Urinary bladder (tissue), 4 donors: ENCODE results near the gene HMCN2. TPM values are rescaled to one million over a fixed set of nuclear protein-coding genes. Genes with fewer than 3 reads are reported as not detected.
A peak's percentile ranks its signal among the peaks of the same experiment; 100 is the strongest.

Experiments
- DNase-seq: peaks from one replicate; pipeline ENCODE4 v3.0.0-alpha.2; 2015; ENCODE audit errors: extremely low spot score
- H3K27ac ChIP-seq: one replicate; pipeline ENCODE4 v1.5.1; 2013; ENCODE audit warnings: low read depth, mild to moderate bottlenecking, moderate library complexity
- H3K36me3 ChIP-seq: one replicate; pipeline ENCODE4 v1.6.1; 2013; ENCODE audit warnings: mild to moderate bottlenecking, moderate library complexity; ENCODE audit not compliant: insufficient read depth
- H3K4me1 ChIP-seq: one replicate; pipeline ENCODE4 v1.6.1; 2013; ENCODE audit warnings: mild to moderate bottlenecking, moderate library complexity; ENCODE audit not compliant: insufficient read depth
- H3K4me3 ChIP-seq: one replicate; pipeline ENCODE4 v1.5.1; 2013; ENCODE audit warnings: low read depth, low read length
- WGBS: extraction: QIAGEN DNeasy Blood & Tissue Kit; methylation state at CpG from one replicate; pipeline ENCODE4 v1.1.7; 2013; 5-methylcytosine and 5-hydroxymethylcytosine counted together
- polyA plus RNA-seq: library from polyadenylated mRNA; stranded (reverse); fragments of 200-250 nt; gene quantifications from one replicate; pipeline ENCODE4 v1.2.3, GENCODE V29; 2013
- total RNA-seq: library from RNA; depleted of rRNA; stranded (reverse); fragments of >200 nt; gene quantifications from one replicate; pipeline ENCODE4 v1.2.3, GENCODE V29; 2014
- donor health status: healthy with polysubstance abuse.
- donor health status: healthy.

HMCN2 gene
- total and polyA plus RNA-seq, 2 donors = 14.6 to 15.9 TPM

GRCh38 chr9:130451509-130452388 lies 186.2 kb downstream of the HMCN2 start:
- Histone ChIP-seq H3K4me3 (no peak overlapping the region), H3K27ac (no peak overlapping the region)
- WGBS = 35% methylated on average over 23 of the region's 23 CpGs

DNA sequence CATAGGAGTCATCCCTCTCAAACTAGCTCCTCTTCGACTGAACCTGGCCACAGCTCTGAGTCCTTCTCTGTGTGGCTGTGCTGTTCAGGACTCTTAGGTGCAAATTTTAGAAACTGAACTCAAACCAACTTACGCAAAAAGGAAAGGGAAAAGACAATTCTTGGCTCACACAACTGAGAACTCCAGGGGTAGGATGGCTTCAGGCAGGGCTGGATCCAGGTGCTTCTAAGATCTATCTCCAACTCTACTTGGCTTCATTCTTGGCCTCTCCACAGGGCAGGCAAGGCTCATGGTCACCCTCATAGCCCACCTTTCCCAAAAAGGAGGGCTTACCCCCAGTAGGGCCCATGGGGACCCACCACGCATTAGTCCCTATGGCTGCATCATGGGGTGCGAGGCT lies 187.3 kb downstream of the HMCN2 start:
- Histone ChIP-seq H3K27ac (no peak overlapping the region), H3K4me3 (no peak overlapping the region)
- WGBS = 97% methylated on average over 4 of the region's 4 CpGs

More at GRCh38 chr9:130451509-130452388, 186.2 kb downstream of the HMCN2 start:
- H3K36me3 ChIP-seq = no peaks in the 10 kb centered on the region
- DNase-seq = peak; percentile 81
- peaks cover 2% of the 10 kb centered on the region for H3K4me1 ChIP-seq

GRCh38 chr9:130453487-130453886 lies 187.9 kb downstream of the HMCN2 start:
- H3K4me1 ChIP-seq = peaks cover 2% of the 10 kb centered on the region
- no peak overlapping the region for H3K27ac ChIP-seq
- WGBS = 45% methylated on average over 7 of the region's 7 CpGs
- H3K4me3 ChIP-seq = no peak overlapping the region
- DNase-seq = no peak
- no peaks in the 10 kb centered on the region for H3K36me3 ChIP-seq

More for the DNA sequence above, 187.3 kb downstream of the HMCN2 start:
- no peak for DNase-seq
- peaks cover 2% of the 10 kb centered on the region for H3K4me1 ChIP-seq
- no peaks in the 10 kb centered on the region for H3K36me3 ChIP-seq

- WGBS = 94% methylated on average over 10 of the region's 10 CpGs
- Histone ChIP-seq H3K27ac (no peak overlapping the region), H3K36me3 (no peaks in the 10 kb centered on the region), H3K4me3 (no peak overlapping the region), H3K4me1 (peaks cover 2% of the 10 kb centered on the region)
- no peak for DNase-seq
Measured at GRCh38 chr9:130454096-130454811, 188.7 kb downstream of the HMCN2 start.

DNA sequence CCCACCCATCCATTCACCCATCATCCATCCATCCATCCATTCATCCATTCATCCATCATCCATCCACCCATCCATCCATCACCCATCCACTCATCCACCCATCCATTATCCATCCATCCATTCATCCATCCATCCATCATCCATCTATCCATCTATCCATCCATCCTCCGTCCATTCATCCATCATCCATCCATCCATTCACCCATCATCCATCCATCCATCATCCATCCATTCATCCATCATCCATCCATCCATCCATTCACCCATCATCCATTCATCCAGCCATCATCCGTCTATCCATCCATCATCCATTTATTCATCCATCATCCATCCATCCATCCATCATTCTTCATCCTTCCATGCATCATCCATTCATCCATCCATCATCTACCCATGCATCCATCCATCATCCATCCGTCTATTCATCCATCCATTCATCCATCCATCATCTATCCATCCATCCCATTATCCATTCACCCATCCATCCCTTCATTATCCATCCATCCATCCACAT lies 189.3 kb downstream of the HMCN2 start:
- Histone ChIP-seq H3K27ac (no peak overlapping the region), H3K4me3 (no peak overlapping the region), H3K4me1 (peaks cover 2% of the 10 kb centered on the region), H3K36me3 (no peaks in the 10 kb centered on the region)
- whole genome bisulfite sequencing = 94% methylated on average over 3 of the region's 3 CpGs
- DNase-seq = no peak

- WGBS = 96% methylated on average over 23 of the region's 23 CpGs
- no peak overlapping the region for H3K27ac ChIP-seq
- H3K36me3 ChIP-seq = no peaks in the 10 kb centered on the region
- DNase-seq = no peak
- no peaks in the 10 kb centered on the region for H3K4me1 ChIP-seq
- no peak overlapping the region for H3K4me3 ChIP-seq
Measured at GRCh38 chr9:130458027-130458803, 192.7 kb downstream of the HMCN2 start.

- no peak for DNase-seq
- Histone ChIP-seq H3K4me3 (no peak overlapping the region), H3K27ac (no peak overlapping the region), H3K36me3 (no peaks in the 10 kb centered on the region), H3K4me1 (no peaks in the 10 kb centered on the region)
- WGBS = 91% methylated on average over 5 of the region's 5 CpGs
Measured at GRCh38 chr9:130458804-130459067, 193.2 kb downstream of the HMCN2 start.

GRCh38 chr9:130459151-130459550 lies 193.6 kb downstream of the HMCN2 start:
- no peaks in the 10 kb centered on the region for H3K4me1 ChIP-seq
- WGBS = 84% methylated on average over 8 of the region's 8 CpGs
- H3K27ac ChIP-seq = no peak overlapping the region
- H3K4me3 ChIP-seq = no peak overlapping the region
- H3K36me3 ChIP-seq = no peaks in the 10 kb centered on the region
- DNase-seq = no peak

GRCh38 chr9:130459941-130460669 lies 194.5 kb downstream of the HMCN2 start:
- Histone ChIP-seq H3K4me1 (no peaks in the 10 kb centered on the region), H3K4me3 (no peak overlapping the region), H3K27ac (no peak overlapping the region), H3K36me3 (no peaks in the 10 kb centered on the region)
- WGBS = 85% methylated on average over 11 of the region's 11 CpGs
- DNase-seq = no peak

DNA sequence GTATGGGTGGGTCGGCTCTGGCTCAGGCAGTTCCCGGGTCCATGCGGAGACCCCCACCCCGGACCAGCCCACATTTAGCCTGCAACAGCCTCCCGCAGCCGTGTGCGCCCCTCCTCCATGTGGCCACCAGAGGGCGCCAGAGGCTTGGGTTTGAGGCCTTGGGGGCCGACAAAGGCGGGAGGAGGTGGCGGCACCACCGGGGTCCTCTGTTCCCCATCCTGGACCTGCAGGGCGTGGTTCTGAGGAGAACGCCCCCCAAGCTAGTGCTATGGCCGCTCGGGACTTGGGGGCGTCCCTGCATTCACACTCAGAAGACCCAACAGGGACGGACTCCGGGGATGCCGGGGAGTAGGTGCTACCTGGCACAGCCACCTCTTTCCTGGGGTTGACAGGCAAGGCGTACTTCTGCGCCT lies 195.7 kb downstream of the HMCN2 start:
- DNase-seq = no peak
- WGBS = 25% methylated on average over 22 of the region's 22 CpGs
- Histone ChIP-seq H3K36me3 (no peaks in the 10 kb centered on the region), H3K4me1 (no peaks in the 10 kb centered on the region), H3K4me3 (no peak overlapping the region), H3K27ac (no peak overlapping the region)

- no peak for DNase-seq
- no peak overlapping the region for H3K27ac ChIP-seq
- 82% methylated on average over 11 of the region's 11 CpGs for WGBS
- H3K4me3 ChIP-seq = no peak overlapping the region
- H3K36me3 ChIP-seq = no peaks in the 10 kb centered on the region
- H3K4me1 ChIP-seq = no peaks in the 10 kb centered on the region
Measured at GRCh38 chr9:130461731-130462130, 196.2 kb downstream of the HMCN2 start.

DNA sequence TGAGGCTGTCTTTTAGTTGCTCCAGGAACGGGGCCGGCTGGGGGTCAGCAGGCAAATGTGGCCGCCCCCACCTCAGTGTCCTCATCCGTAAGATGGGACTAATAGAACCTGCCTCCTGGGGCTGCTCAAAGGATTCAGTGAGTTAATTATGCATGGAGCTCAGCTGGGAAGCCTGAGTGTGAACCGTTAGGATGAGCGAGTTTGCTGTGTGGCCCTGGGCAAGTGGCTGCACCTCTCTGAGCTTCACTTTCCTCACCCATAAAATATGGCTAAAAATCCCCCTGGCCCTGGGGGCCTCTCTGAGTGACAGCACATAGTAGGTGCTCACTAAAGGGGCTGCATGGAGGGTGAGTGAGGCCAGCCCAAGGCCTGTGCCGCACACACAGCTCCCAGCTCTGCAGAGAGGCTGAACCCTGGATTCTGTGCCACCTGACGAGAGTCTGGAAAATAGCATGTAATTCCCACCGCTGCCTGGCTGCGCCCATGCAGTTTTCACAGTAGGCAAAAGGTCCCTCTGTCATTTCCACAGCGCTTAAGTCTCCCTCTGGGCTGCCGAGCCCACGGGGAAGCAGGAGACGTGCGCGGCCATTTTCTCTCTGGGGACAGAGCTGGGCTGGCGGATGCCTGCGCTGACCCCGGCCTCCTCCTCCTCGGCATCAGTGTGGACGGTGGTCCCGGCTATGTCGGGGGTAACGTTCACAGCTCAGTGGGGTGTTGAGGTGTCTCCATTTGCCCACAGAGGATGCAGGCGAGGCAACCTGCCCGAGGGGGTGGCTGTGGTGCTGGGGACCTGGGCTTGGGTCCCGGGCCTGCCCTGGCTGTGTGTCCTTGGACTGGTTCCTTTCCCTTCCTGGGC lies 197.4 kb downstream of the HMCN2 start:
- no peak for DNase-seq
- WGBS = 93% methylated on average over 27 of the region's 27 CpGs
- Histone ChIP-seq H3K4me1 (no peaks in the 10 kb centered on the region), H3K36me3 (no peaks in the 10 kb centered on the region), H3K27ac (no peak overlapping the region), H3K4me3 (no peak overlapping the region)
